Measurements from ENCODE around the gene CPLX4.

CPLX4 gene

GRCh38 chr18:59298871-59299270, 19.6 kb downstream of the CPLX4 start:
- TF ChIP-seq, protein P1, sequence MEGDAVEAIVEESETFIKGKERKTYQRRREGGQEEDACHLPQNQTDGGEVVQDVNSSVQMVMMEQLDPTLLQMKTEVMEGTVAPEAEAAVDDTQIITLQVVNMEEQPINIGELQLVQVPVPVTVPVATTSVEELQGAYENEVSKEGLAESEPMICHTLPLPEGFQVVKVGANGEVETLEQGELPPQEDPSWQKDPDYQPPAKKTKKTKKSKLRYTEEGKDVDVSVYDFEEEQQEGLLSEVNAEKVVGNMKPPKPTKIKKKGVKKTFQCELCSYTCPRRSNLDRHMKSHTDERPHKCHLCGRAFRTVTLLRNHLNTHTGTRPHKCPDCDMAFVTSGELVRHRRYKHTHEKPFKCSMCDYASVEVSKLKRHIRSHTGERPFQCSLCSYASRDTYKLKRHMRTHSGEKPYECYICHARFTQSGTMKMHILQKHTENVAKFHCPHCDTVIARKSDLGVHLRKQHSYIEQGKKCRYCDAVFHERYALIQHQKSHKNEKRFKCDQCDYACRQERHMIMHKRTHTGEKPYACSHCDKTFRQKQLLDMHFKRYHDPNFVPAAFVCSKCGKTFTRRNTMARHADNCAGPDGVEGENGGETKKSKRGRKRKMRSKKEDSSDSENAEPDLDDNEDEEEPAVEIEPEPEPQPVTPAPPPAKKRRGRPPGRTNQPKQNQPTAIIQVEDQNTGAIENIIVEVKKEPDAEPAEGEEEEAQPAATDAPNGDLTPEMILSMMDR (IDR thresholded peaks at IDR 0.05), result no peak

DNA sequence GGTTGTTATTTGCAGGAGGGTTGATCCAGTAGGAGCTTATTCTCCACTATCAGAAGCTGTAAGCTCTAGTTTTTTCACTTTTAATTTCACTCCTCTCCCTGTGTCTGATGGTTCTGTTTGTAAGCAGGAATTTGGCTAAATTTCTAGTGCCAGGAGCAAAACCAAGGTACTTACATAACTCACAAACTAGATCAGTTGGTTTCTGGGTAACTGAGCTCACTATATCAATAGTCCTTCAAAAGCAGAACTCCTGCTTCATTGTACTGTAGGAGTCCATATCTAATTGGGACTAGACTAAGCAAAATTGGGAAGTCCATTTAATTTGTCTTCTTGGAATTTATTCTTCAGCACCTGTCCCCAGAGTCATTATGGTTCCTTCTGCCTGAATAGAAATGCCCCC, 25.1 kb downstream of the CPLX4 start:
- TF ChIP-seq, protein P1 (IDR thresholded peaks at IDR 0.05), result no peak

DNA sequence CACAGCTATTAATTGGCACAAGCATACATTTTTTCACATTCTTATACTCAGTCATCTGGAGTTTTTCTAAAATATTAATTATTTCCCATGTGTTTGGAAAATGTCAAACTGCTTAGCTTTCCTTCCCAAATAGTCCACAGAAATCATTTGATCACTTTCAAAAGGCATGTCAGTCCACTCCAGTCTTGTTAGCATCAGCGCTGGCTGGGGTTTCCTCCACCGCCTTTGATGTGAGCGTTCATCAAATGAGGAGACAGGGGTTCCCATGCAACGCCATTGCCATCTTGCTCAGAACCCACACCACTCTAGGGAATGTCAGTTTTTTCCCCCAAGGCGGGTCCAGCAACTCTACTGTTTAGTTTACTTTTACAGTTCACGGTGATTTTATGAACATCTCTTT, 32.1 kb downstream of the CPLX4 start:
- TF ChIP-seq, protein P1 (IDR thresholded peaks at IDR 0.05), result no peak

GRCh38 chr18:59282341-59282740, 36.1 kb downstream of the CPLX4 start:
- TF ChIP-seq, protein P1 (IDR thresholded peaks at IDR 0.05), result no peak

- TF ChIP-seq, protein P1 (IDR thresholded peaks at IDR 0.05), result no peak
These were observed 38.7 kb downstream of the CPLX4 start for GRCh38 chr18:59279722-59280121.

DNA sequence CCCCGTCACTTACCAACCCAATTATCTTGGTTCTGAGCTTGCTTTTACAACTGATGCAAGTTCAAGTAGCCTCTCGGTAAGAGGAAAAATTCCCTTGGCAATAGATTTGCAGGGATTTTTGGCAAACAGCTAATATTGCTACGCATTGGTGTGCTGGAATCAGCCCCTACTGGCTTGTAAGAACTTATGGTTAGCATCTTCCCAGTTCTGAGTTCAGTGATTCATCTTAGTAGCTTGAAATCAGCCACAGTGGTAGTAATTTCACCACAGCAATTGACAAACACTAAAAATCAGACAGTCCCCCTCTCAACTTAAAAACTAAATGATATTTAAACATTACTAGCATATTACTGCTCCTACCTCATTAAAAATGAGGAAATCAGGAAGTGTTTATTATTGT, 39.3 kb downstream of the CPLX4 start:
- TF ChIP-seq, protein P1 (IDR thresholded peaks at IDR 0.05), result no peak

DNA sequence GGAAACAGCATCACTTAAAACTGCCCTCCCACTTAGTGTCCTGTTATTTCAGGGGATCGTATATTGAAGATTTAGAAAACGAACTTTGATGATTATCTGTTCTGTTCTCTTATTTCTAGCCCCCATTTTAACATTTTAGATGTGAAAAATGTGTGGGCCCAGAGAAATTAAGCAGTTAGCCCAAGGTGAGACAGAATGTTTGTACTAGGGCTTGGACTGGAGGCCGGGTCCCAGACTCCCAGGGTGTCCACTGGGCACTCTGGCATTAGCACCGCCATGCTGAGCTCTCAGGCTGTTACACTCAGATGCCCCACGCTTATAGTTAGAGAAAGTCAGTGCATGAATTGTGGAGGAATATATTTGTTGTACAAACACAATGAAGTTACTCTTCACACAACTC, 39.7 kb downstream of the CPLX4 start:
- TF ChIP-seq, protein P1 (IDR thresholded peaks at IDR 0.05), result no peak

DNA sequence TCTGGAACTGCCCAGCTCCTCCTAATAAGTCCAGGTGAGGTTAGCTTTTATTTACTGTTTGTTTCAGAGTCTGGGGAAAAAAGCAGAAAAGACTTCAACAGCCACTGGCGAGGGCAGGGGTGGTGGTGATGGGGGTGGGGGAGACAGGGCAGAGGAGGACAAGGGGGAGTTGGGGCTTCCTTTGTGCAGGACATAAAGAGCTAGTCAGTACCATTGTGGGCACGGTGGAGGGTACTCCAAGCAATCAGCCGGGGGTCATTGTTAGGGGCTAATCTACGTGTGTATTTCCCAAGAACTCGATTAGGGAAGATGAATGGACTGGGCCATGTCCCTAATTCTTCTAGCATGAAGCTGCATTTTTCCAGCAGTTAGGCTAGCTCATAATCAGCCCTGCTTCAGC, 42.4 kb downstream of the CPLX4 start:
- TF ChIP-seq, protein P1 (IDR thresholded peaks at IDR 0.05), result no peak

Data from LNCAP (cell line).